Measurements from ENCODE around the gene RAMAC. TPM values are rescaled to one million over a fixed set of nuclear protein-coding genes. Genes with fewer than 3 reads are reported as not detected.
"Not testable (repeated sequence)": the region's sequence is repeated elsewhere in the genome, so short reads cannot be mapped to it uniquely, and the experiment has no call there.

Gene RAMAC
- total RNA-seq, 1 experiment from 2014 or later, result 31.8 TPM

GRCh38 chr15:83000672-83001031, 14.6 kb downstream of the RAMAC start:
- intact Hi-C loops (cut with micrococcal nuclease; ENCODE audit: unreplicated experiment), result loop anchor here (1.0 to 2.0 kb wide), 2 partner anchors 151 to 460 kb away; partner anchors contain the start of gene RPS17
- H3K36me3 ChIP-seq (ENCODE audit: control insufficient read depth, insufficient read depth, low read length); H3K4me3 Mint-ChIP-seq (ENCODE audit: unreplicated experiment); BruUV-seq (replicated peaks); DNase-seq; H3K27me3 ChIP-seq (replicated peaks; ENCODE audit: control insufficient read depth, insufficient read depth, low read length); H3K4me1 Mint-ChIP-seq (ENCODE audit: low read depth, unreplicated experiment); H3K27ac Mint-ChIP-seq (ENCODE audit: unreplicated experiment); H3K4me1 ChIP-seq; H3K27me3 Mint-ChIP-seq (ENCODE audit: insufficient read depth, unreplicated experiment); H3K9me3 ChIP-seq; CTCF ChIA-PET; H3K9me3 Mint-ChIP-seq (ENCODE audit: unreplicated experiment); POLR2A ChIA-PET; H3K4me3 ChIP-seq (ENCODE audit: low read depth, low read length); H3K36me3 Mint-ChIP-seq (ENCODE audit: insufficient read depth, unreplicated experiment): not testable (repeated sequence)
- peak in 1 of 2 experiments; percentile 2 for TF ChIP-seq CTCF (IDR thresholded peaks at IDR 0.05; ENCODE audit: insufficient read depth in 1 of 2, low read depth in 1 of 2, low read length in 1 of 2, severe bottlenecking in 1 of 2, unreplicated experiment in 1 of 2)

DNA sequence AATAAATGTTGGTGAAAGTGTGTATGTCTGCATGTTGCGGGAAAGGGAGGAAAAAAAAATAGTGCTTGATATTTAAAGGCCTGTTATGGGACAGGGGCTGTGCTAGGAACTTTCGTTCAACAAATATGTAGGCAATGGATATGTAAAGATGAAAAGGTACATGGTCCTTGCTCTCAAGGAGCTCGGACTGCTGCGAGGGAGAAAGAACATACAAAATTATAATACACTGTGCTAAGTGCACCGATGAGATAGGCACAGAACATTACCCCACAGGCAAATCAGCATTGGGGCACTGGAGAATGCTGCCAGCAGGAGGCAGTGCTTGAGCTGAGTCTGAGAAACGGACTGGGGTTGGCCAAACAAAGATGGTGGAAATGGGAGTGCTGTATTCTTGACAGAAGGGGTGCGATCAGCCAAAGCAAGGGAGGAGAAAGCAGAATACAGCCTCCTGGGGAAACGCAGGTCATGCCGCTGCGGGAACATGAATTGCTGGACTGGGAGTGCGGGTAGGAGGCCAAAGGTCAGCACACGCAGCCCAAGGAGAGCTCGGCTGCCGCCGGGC, 24.8 kb downstream of the RAMAC start:
- no TSS peak for BruUV-seq (replicated peaks)
- H3K27ac Mint-ChIP-seq (ENCODE audit: unreplicated experiment), result peak overlapping the region; percentile 67
- H3K9me3 ChIP-seq, result no peaks in the 10 kb centered on the region
- H3K4me1 Mint-ChIP-seq (ENCODE audit: low read depth, unreplicated experiment), result peaks cover 19% of the 10 kb centered on the region
- POLR2A ChIA-PET, result interaction anchor here (1.2 kb wide), 1 partner anchor 56 kb away, joined by 5 read pairs; the partner anchor contains the start of gene BTBD1
- peak; percentile 60 to 70 for DNase-seq
- CTCF ChIA-PET, result interaction anchor here (0.6 to 2.2 kb wide), 6 partner anchors 53 to 480 kb away, joined by 3 to 9 read pairs (median 4); partner anchors contain the start of gene BTBD1
- H3K4me3 ChIP-seq (ENCODE audit: low read depth, low read length), result peak overlapping the region; percentile 76
- no peaks in the 10 kb centered on the region for H3K27me3 ChIP-seq (replicated peaks; ENCODE audit: control insufficient read depth, insufficient read depth, low read length)
- H3K9me3 Mint-ChIP-seq (ENCODE audit: unreplicated experiment), result no peaks in the 10 kb centered on the region
- peaks cover 1% of the 10 kb centered on the region for H3K36me3 ChIP-seq (ENCODE audit: control insufficient read depth, insufficient read depth, low read length)
- peak overlapping the region; percentile 88 for H3K4me3 Mint-ChIP-seq (ENCODE audit: unreplicated experiment)
- intact Hi-C loops (cut with micrococcal nuclease; ENCODE audit: unreplicated experiment), result loop anchor here (5.0 kb wide), 2 partner anchors 57 to 203 kb away; partner anchors contain the start of genes BTBD1, FSD2 and WHAMM
- TF ChIP-seq CTCF (IDR thresholded peaks at IDR 0.05; ENCODE audit: insufficient read depth in 1 of 2, low read depth in 1 of 2, low read length in 1 of 2, severe bottlenecking in 1 of 2, unreplicated experiment in 1 of 2), result peak; percentile 27 to 73
- H3K27me3 Mint-ChIP-seq (ENCODE audit: insufficient read depth, unreplicated experiment), result no peaks in the 10 kb centered on the region
- H3K4me1 ChIP-seq, result peaks cover 6% of the 10 kb centered on the region
- peaks cover 34% of the 10 kb centered on the region for H3K36me3 Mint-ChIP-seq (ENCODE audit: insufficient read depth, unreplicated experiment)

DNA sequence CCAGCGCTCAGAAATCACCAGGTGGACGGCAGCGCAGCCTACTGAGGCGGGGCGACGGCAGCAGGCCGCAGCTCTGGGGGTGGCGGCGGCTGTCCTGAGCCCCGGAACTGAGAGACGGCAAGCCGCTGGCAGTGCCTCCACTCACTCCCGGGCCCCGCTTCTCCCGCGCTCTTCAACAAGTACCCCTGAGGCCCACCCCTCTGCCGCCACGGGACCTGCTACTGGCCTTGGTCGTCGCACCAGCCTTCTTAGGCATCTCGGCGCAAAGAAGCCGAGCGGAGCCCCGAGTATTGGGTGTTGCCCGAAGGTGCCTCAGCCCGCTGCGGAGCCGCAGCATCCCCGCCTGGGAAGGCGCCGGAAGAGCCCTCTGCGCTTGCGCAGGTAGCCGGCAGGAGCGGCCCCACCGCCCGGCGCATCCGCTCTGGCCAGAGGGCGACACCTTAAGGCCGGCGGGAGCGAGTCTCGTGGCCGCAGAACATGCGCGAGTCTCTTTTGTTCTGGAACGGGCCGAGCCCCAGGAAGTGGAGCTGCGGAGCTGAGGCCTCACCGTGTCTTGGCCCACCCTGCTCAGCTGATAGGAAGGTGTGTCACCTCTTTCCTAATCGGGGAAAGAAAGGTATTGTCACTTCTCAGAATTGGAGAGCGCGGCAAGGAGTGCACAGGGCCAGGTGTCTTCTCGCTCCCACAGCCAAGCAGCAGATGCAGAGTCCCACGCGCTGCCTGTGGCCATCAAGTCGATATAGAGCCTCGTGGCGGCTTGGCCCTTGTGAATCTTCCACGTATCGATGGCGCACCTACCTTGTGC, 25.5 kb downstream of the RAMAC start, which contains the start of gene C15orf40:
C15orf40 (minus strand) TSS at position 369 of the 805 bp plus-strand sequence; CDS start at position 337, 32 bp downstream.
- Mint-ChIP-seq H3K36me3 (ENCODE audit: insufficient read depth, unreplicated experiment) (peaks cover 32% of the 10 kb centered on the region), H3K4me1 (ENCODE audit: low read depth, unreplicated experiment) (peaks cover 19% of the 10 kb centered on the region), H3K27ac (ENCODE audit: unreplicated experiment) (peak within 1 kb of the TSS; percentile 67), H3K9me3 (ENCODE audit: unreplicated experiment) (no peaks in the 10 kb centered on the region), H3K27me3 (ENCODE audit: insufficient read depth, unreplicated experiment) (no peaks in the 10 kb centered on the region), H3K4me3 (ENCODE audit: unreplicated experiment) (peak within 1 kb of the TSS; percentile 88)
- H3K36me3 ChIP-seq (ENCODE audit: control insufficient read depth, insufficient read depth, low read length), result peaks cover 1% of the 10 kb centered on the region
- H3K4me1 ChIP-seq, result peaks cover 6% of the 10 kb centered on the region
- BruUV-seq (replicated peaks), result no TSS peak
- peak within 1 kb of the TSS; percentile 76 for H3K4me3 ChIP-seq (ENCODE audit: low read depth, low read length)
- H3K27me3 ChIP-seq (replicated peaks; ENCODE audit: control insufficient read depth, insufficient read depth, low read length), result no peaks in the 10 kb centered on the region
- POLR2A ChIA-PET, result interaction anchor here (1.2 kb wide), 1 partner anchor 56 kb away, joined by 5 read pairs; the partner anchor contains the start of gene BTBD1
- peak in 1 of 2 experiments; percentile 81 for TF ChIP-seq CTCF (IDR thresholded peaks at IDR 0.05; ENCODE audit: insufficient read depth in 1 of 2, low read depth in 1 of 2, low read length in 1 of 2, severe bottlenecking in 1 of 2, unreplicated experiment in 1 of 2)
- no peaks in the 10 kb centered on the region for H3K9me3 ChIP-seq
- peak; percentile 90 to 92 for DNase-seq
- intact Hi-C loops (cut with micrococcal nuclease; ENCODE audit: unreplicated experiment), result loop anchor here (5.0 kb wide), 2 partner anchors 56 to 204 kb away; partner anchors contain the start of genes BTBD1, FSD2 and WHAMM
- CTCF ChIA-PET, result interaction anchor here (0.6 to 2.2 kb wide), 10 partner anchors 12 to 481 kb away, joined by 3 to 9 read pairs (median 3); partner anchors contain the start of genes BTBD1 and RPS17

Data from Caco-2 (cell line).